Adrenal gland (tissue), 5 donors: ENCODE measurements around the gene IDH3A.

Experiments
- POLR2A ChIP-seq, 2 donors: fragments of 450-650 bp; IDR thresholded peaks; one replicate each; pipeline ENCODE4 v1.6.1; 2017; ENCODE audit warnings: antibody characterized with exemption in 2 of 2, mild to moderate bottlenecking in 2 of 2, moderate library complexity in 1 of 2
- TF ChIP-seq, protein P1 (sequence below), 6 experiments: fragments of 450-650 bp in 4 of 6; fragments of 200-600 bp in 2 of 6; sonication (generic) in 1 of 6; IDR thresholded peaks; 1 replicate in 5 of 6; 2 replicates in 1 of 6; pipeline versions ENCODE4 v1.5.1 to v1.8.0; 2016 to 2021; ENCODE audit warnings: antibody characterized with exemption in 6 of 6, mild to moderate bottlenecking in 2 of 6, moderate library complexity in 1 of 6
- donor health status: DM: no; HTN: no; CAD: no.

DNA sequence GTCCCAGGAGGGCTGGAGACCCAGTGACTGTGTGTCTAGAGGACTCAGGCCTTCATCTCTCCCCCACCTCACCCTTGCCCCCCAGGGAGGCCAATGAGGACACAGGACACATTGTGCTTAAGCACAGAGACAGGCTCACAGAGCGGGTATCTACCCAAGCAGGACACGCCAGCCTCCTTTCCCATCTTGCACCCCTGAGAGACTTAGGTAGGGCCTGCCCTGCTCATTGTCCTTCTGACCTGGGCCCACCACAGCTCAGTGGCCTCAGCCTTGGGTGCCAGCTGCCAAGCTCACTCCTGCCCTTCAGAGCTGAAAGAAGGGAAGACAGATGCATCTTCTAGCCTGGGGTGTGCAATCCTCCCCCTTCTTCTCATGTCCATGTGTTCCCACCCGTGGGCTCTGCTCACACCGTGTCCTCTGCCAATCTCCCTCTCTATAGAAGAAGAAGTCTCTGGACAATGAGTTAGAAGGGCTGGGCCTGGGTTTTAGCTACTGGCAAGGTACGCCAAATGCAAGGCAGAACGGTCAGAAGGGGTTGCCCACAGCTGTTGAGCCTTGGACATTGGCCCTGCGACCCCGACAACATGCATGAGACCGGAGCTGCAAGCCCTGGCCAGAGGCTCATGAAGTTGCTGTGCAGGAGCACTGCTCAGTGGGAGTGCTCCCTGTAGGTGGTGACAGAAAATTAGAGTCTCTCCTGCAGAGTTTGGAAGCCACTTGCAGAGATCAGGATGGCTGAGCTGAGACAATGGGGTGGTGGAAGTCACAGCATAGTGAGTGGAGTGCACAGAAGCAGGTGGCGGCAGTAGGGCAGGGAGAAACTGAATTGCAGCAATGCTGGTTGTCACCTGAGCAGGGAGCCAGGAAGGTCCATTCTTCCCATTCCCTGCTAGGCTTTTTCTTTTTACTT, 52.4 kb downstream of the IDH3A start:
- TF ChIP-seq, protein P1, sequence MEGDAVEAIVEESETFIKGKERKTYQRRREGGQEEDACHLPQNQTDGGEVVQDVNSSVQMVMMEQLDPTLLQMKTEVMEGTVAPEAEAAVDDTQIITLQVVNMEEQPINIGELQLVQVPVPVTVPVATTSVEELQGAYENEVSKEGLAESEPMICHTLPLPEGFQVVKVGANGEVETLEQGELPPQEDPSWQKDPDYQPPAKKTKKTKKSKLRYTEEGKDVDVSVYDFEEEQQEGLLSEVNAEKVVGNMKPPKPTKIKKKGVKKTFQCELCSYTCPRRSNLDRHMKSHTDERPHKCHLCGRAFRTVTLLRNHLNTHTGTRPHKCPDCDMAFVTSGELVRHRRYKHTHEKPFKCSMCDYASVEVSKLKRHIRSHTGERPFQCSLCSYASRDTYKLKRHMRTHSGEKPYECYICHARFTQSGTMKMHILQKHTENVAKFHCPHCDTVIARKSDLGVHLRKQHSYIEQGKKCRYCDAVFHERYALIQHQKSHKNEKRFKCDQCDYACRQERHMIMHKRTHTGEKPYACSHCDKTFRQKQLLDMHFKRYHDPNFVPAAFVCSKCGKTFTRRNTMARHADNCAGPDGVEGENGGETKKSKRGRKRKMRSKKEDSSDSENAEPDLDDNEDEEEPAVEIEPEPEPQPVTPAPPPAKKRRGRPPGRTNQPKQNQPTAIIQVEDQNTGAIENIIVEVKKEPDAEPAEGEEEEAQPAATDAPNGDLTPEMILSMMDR (IDR thresholded peaks at IDR 0.05) = no peak
- no peak for TF ChIP-seq POLR2A (IDR thresholded peaks at IDR 0.05)
